Measurements from ENCODE around the gene GHRHR.

GHRHR gene

GRCh38 chr7:30973292-30973691, 9.5 kb downstream of the GHRHR start:
- no peak for DNase-seq (ENCODE audit: low read depth in 1 of 2, low spot score in 1 of 2)
- TF ChIP-seq SPI1 (IDR thresholded peaks at IDR 0.05; ENCODE audit: borderline replicate concordance, low read depth) = no peak
- TF ChIP-seq GABPA (IDR thresholded peaks at IDR 0.05; ENCODE audit: low read depth) = no peak
- TF ChIP-seq, protein P1, sequence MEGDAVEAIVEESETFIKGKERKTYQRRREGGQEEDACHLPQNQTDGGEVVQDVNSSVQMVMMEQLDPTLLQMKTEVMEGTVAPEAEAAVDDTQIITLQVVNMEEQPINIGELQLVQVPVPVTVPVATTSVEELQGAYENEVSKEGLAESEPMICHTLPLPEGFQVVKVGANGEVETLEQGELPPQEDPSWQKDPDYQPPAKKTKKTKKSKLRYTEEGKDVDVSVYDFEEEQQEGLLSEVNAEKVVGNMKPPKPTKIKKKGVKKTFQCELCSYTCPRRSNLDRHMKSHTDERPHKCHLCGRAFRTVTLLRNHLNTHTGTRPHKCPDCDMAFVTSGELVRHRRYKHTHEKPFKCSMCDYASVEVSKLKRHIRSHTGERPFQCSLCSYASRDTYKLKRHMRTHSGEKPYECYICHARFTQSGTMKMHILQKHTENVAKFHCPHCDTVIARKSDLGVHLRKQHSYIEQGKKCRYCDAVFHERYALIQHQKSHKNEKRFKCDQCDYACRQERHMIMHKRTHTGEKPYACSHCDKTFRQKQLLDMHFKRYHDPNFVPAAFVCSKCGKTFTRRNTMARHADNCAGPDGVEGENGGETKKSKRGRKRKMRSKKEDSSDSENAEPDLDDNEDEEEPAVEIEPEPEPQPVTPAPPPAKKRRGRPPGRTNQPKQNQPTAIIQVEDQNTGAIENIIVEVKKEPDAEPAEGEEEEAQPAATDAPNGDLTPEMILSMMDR (IDR thresholded peaks at IDR 0.05; ENCODE audit: insufficient read depth, low read length) = no peak
- no peak for TF ChIP-seq REST (IDR thresholded peaks at IDR 0.05; ENCODE audit: insufficient replicate concordance, low read depth)
- TF ChIP-seq POLR2AphosphoS5 (IDR thresholded peaks at IDR 0.05; ENCODE audit: low read depth) = no peak
- H3K27me3 ChIP-seq (ENCODE audit: insufficient read depth, poor library complexity, severe bottlenecking) = no peaks in the 10 kb centered on the region

DNA sequence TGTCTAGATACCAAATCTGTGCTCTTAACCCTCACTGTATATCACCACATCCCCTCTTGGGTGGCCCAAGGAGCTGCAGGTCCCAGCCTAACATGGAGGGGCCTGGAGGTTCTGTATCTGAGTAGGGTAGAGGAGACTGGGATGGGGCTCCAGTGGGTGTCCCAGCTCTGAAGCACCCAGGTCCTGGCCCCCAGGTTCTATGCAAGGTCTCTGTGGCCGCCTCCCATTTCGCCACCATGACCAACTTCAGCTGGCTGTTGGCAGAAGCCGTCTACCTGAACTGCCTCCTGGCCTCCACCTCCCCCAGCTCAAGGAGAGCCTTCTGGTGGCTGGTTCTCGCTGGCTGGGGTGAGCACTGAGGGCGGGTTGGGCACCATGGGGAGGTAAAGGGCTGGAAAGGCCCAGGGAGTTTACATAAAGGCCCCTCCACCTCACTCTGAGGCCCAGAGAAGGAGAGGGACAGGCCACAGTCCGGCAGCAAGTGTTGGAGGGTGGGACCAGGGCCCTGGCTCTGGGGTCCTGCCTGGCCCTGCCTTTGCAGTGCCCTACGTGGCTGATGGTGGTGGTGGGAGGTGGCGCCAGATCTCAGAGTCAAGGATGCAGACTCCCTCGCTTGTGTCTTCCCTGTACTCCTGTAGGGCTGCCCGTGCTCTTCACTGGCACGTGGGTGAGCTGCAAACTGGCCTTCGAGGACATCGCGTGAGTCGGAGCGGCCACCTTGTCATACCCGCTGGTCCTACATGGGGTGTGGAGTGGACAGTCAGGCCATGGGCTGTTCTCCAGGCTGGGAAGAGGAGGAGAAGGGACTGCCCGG, 10.2 kb downstream of the GHRHR start:
- no peak for DNase-seq (ENCODE audit: low read depth in 1 of 2, low spot score in 1 of 2)
- TF ChIP-seq SPI1 (IDR thresholded peaks at IDR 0.05; ENCODE audit: borderline replicate concordance, low read depth) (no peak), GABPA (IDR thresholded peaks at IDR 0.05; ENCODE audit: low read depth) (no peak), REST (IDR thresholded peaks at IDR 0.05; ENCODE audit: insufficient replicate concordance, low read depth) (no peak), POLR2AphosphoS5 (IDR thresholded peaks at IDR 0.05; ENCODE audit: low read depth) (no peak)
- TF ChIP-seq, protein P1 (IDR thresholded peaks at IDR 0.05; ENCODE audit: insufficient read depth, low read length) = no peak
- Histone ChIP-seq H3K4me3 (replicated peaks; ENCODE audit: insufficient read depth, low read length) (no peak overlapping the region), H3K27me3 (ENCODE audit: insufficient read depth, poor library complexity, severe bottlenecking) (no peaks in the 10 kb centered on the region), H3K27ac (replicated peaks) (no peak overlapping the region)

More at GRCh38 chr7:30973292-30973691, 9.5 kb downstream of the GHRHR start:
- no peak overlapping the region for H3K27ac ChIP-seq (replicated peaks)
- no peak overlapping the region for H3K4me3 ChIP-seq (replicated peaks; ENCODE audit: insufficient read depth, low read length)

DNA sequence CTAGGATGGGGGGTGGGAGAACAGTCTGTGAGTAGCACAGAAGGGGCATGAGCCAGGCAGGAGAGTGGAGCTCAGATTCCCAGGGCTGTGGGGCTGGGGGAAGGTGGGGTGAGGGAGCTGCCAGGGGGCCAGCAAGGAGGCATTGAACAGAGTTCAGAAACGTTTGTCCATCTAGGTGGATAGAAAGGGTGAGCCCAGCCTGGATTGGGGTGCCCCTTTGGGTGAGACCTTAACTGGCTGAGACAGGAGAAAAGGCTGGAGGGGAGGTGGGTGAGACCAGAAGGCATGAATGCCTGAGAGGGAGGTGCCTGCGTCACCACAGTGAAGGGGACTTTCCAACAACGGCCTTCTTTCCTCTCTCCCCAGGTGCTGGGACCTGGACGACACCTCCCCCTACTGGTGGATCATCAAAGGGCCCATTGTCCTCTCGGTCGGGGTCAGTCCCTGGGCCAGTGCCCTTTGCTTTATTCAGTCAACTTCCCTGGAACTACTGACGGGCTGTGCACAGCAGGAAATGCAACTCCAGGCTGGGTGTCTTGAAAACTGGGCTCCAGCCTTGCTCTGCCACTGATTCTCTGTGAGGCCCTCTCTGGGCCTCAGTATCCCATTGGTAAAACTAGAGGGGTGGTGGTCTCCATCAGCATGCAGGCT, 11.0 kb downstream of the GHRHR start:
- no peaks in the 10 kb centered on the region for H3K27me3 ChIP-seq (ENCODE audit: insufficient read depth, poor library complexity, severe bottlenecking)
- DNase-seq (ENCODE audit: low read depth in 1 of 2, low spot score in 1 of 2) = peak; percentile 13 to 36
- no peak for TF ChIP-seq SPI1 (IDR thresholded peaks at IDR 0.05; ENCODE audit: borderline replicate concordance, low read depth)
- TF ChIP-seq, protein P1 (IDR thresholded peaks at IDR 0.05; ENCODE audit: insufficient read depth, low read length) = peak; percentile 51
- no peak for TF ChIP-seq POLR2AphosphoS5 (IDR thresholded peaks at IDR 0.05; ENCODE audit: low read depth)
- H3K4me3 ChIP-seq (replicated peaks; ENCODE audit: insufficient read depth, low read length) = no peak overlapping the region
- no peak overlapping the region for H3K27ac ChIP-seq (replicated peaks)
